Lung microvascular endothelial cell (primary cell): ENCODE measurements around the gene ZSWIM4. TPM values are rescaled to one million over a fixed set of nuclear protein-coding genes. Genes with fewer than 3 reads are reported as not detected.

Experiments
- DNase-seq, 2 donors: peaks; one replicate each; pipeline versions ENCODE4 v3.0.0 to v3.0.0-alpha.2; 2010; ENCODE audit warnings: low read depth in 2 of 2
- total RNA-seq: library from RNA; depleted of rRNA; stranded (reverse); fragments of >200 nt; gene quantifications from 2 replicates; pipeline ENCODE4 v1.2.1, GENCODE V29; 2014

ZSWIM4 gene
- total RNA-seq, 1 donor from 2014 or later, result 11.3 TPM

DNA sequence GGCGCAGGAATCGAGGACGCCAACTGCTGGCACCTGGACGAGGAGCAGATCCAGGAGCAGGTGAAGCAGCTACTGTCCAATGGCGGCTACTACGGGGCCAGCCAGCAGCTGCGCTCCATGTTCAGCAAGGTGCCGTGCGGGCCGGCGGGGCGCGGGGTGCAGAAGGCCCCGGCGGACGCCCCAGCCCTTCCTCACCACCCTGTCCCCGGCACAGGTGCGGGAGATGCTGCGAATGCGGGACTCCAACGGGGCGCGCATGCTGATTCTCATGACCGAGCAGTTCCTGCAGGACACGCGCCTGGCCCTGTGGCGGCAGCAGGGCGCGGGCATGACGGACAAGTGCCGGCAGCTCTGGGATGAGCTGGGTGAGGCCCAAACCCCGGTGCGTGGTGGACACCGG is 13.6 kb downstream of the ZSWIM4 start:
- no peak for DNase-seq

DNA sequence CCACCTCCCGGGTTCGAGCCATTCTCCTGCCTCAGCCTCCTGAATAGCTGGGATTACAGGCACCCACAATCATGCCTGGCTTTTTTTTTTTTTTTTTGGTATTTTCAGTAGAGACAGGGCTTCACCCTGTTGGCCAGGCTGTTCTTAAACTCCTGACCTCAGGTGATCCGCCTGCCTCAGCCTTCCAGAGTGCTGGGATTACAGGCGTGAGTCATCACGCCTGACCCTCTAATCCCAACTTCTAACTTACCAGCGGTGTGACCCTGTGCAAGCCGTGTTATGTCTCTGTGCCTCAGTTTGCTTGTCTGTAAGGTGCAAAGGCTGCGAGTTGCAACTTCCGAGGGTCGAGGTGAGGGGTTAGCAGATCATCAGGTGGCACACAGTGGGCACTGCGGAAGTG is 17.3 kb downstream of the ZSWIM4 start:
- DNase-seq, result no peak

DNA sequence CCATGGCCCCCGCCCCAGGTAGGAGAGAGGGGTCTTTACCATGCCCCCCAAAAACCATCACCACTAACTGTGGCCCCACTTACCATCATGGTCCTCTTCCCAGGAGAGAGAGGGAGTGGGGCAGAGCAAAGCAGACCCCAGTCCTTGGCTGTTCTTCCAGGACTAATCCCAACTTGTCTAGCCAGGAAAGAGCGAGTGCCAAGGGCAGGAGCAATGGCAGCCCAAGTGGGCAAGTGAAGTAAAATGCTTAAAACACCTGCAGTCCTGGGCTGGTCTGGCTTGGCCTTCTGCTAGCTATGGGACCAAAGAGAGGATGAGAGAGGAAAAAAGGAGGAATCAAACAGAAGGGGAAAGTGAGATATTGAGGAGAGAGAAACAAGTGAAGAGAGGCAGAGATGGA is 17.9 kb downstream of the ZSWIM4 start:
- no peak for DNase-seq

DNA sequence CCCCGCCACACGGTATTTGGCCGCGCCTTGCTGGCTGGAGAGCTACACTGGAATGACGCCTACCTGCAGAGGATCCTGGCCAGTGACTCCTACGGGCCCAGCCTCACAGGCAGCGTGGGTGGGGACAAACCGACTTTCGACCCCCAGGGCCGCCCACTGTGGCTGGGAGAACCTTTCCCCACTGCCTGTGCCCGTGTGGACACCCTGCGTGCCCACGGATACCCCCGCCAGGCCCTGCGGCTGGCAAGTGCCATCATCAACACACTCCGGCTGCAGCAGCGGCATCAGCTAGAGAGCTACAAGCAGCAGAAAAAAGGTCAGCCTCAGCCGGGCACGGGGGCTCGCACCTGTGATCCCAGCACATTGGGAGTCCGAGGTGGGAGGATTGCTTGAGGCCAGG is 19.3 kb downstream of the ZSWIM4 start:
- no peak for DNase-seq

DNA sequence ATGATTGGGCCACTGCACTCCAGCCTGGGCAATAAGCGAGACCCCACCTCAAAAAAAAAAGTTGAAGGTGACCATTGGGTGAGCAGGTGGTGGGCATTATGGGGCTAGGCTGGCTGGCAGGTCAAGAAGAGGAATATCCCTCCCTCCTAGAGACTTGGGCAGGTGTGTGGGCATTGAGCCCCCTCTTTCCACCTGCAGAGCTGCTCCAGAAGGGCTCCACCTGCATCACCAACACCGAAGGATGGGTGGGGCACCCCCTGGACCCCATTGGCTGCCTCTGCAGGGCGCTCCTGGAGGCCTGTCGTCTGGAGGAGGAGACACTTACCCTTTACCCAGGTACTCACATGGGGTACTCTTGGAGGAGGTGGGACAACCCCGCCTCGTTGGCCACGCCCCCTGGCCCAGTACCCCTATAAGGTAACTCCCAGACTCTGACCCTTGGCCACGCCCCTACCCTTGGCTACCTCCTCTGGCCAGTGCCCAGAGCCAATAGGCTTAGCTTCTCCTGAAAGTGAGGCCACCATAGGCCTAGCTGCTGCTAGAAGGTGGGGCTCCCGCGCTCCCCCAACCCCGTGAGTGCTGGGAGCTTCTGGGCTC is 21.9 kb downstream of the ZSWIM4 start:
- DNase-seq, result no peak

DNA sequence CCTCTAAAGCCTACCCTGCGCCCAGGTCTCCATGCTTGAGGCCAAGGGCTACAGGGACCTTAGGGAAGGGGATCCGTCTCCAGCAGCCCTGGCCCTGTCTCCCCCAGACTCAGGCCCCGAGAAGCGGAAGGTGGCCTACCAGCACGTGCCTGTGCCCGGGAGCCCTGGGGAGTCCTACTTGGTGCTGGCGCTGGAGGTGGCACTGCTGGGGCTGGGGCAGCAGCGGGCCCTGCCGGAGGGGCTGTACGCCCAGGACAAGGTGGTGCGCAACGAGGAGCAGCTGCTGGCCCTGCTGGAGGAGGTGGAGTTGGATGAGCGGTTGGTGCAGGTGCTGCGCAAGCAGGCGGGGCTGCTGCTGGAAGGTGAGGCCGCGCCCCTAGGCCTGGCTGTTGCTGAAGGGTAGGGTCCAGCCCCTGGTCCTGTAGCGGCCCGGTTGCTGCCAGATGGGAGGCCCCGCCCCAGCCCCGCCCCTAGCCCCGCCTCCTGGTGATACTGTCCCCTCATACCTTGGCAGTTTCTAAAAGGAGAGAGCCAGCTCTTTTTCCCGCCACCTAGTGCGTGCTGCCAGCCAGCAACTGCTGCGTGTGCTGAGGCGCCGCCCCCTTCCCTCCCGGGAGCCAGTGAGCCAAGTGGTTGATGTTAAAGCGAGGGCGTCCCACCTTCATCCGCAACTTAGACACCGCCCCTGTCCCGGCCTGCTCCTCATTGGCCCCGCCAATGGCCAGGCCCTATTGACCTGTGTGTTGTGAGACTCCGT is 22.6 kb downstream of the ZSWIM4 start:
- DNase-seq, result no peak

DNA sequence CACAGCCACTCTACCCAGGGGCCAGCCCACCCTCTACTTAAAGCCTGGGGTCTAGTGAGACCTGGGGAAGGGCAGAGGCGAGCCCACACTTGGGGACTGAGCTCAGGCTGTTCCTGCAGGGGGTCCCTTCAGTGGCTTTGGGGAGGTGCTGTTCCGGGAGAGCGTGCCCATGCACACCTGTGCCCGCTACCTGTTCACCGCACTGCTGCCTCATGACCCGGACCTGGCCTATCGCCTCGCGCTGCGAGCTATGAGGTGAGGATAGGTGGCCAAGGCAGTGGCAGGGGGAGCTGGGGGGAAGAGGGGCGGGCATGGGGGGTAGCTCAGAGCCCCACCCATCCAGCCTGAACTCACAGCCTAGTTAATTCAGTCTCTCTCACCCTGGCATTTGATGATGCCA is 24.0 kb downstream of the ZSWIM4 start:
- DNase-seq, result no peak

DNA sequence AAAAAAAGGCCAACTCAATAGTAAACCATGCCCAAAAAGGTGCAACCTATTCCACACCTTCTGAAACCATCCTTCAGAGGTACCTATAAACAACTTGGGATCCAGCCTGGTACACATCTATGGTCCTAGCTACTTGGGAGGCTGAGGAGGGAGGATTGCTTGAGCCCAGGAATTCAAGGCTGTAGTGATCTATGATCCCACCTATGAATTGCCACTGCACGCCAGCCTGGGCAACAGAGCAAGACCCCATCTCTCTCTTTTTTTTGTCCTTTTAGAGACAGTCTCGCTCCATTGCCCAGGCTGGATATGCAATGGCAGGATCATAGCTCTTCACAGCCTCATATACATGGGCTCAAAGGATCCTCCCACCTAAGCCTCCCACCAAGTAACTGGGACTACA is 26.0 kb downstream of the ZSWIM4 start:
- no peak for DNase-seq

DNA sequence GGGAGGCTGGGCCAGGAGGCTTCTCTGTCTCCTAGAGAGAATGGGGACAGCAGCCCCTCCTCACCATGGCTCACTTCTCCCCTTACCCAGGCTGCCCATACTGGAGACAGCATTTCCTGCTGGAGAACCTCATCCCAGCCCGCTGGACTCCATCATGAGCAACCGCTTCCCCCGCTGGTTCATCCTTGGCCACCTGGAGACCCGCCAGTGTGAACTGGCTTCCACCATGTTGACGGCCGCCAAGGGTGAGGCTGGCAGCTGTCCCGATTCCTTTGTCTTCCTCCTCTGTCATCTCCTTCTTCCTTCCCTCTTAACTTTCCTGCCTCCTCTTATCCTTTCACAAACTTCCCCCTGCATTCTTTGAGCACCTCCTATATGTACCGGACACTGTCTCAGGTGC is 28.0 kb downstream of the ZSWIM4 start:
- no peak for DNase-seq

DNA sequence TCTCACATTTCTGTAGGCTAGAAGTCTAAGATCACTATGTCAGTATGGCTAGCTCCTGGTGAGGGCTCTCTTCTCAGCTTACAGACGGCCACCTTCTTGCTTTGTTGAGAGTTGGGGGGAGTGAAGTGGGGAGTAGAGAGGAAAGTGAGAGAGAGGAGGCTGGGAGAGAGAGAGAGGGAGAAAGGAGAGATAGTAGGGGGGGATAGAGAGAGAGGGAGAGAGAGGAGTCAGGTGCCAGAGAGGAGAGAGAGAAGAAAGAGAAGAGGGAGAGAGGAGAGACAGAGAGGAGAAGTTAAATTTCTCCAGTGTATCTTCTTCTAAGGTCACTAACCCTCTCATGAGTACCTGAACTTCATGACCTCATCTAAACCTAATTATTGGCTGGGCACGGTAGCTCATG is 28.7 kb downstream of the ZSWIM4 start:
- no peak for DNase-seq

DNA sequence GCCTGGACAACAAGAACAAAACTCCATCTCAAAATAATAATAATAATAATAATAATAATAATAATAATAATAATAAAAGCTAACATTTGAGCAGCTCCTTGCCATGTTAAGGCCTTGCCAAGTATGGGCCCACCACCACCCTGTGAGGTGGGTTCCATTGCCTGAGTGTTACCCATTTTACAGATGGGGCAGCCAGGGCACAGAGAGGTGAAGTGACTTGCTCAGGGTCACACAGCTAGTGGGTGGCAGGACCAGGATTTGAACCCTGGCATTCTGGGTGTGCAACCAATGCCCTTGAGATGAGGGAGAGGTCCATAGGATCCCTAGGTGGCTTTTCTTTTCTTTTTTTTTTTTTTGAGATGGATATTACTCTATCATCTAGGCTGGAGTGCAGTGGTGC is 29.5 kb downstream of the ZSWIM4 start:
- DNase-seq, result no peak

DNA sequence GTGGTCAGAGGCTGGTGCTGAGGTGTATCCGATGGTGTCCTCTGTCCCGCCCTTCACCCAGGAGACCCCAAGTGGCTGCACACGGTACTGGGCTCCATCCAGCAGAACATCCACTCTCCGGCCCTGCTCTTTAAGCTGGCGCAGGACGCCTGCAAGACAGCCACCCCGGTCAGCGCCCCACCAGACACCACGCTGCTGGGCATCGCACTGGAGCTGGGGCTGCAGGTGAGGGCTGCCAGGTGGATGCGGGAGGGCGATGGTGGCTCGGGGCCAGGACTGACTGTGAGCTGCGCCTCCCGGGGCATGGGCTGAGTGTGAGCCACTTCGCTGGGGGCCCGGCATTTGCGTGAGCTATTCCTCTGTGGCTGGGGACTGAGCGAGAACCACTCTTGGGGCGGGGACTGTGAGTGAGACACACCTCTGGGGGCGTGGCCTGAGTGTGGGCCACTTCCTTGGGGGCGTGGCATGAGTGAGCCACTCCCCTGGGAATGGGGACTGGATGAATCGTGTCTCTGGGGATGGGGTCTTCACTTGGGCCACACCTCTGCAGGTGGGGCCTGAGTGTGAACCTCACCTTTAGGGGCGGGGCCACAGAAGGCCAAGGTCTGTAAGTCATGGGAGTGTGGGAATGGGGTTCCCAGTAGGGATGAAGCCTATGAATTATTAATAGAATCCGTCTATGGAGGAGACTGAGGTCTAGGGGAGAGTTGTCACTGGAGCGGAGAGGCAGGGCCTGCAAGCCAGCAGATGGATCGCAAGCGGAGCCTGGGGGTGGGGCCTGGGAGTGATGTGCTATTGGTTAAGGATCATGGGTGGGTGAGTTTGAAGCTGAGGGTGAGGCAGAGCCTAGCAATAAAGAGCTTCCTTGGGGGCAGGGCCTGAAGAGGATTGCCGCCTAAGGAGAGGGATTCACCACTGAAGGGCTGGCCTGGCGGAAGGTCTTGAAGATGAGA is 30.5 kb downstream of the ZSWIM4 start:
- DNase-seq, result peak; percentile 36 to 44

DNA sequence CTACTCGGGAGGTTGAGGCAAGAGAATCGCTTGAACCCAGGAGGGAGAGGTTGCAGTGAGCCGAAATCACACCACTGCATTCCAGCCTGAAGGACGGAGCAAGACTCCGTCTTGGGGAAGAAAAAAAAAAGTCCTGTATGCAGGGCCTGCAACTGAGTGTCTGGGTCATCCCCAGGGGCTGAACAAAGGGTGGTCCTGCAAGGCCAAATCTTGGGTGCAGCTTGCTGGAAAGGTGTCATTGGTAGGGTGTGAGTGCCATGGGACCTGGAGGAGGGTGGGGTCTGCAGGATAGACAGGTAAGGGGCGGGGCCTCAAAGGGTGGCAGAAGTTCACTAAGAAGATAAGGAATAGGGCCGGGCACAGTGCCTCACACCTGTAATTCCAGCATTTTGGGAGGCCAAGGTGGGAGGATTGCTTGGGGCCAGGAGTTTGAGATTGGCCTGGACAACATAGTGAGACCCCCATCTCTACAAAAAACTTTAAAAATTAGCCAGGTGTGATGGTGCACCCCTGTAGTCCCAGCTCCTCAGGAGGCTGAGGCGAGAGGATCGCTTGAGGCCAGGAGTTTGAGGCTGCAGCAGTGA is 31.5 kb downstream of the ZSWIM4 start:
- DNase-seq, result no peak

DNA sequence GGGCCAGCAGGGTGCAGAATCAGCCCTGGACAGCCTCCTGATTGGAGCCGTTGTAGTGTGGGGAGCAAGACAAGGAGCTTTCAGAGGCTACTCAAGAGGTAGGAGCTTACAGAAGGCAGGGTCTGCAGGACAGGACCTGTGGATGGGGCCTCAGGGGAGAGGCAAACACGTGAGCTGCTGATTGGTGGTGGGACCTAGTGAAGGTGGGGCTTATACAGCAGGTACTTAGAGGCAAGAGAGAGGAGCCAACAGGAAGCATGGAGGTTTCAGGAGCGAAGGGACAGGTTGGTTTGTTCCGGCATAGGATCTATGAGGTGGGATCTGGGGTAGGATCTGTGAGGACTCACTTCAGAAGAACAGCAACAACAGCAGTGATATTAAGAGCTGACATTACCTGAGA is 32.4 kb downstream of the ZSWIM4 start:
- no peak for DNase-seq

DNA sequence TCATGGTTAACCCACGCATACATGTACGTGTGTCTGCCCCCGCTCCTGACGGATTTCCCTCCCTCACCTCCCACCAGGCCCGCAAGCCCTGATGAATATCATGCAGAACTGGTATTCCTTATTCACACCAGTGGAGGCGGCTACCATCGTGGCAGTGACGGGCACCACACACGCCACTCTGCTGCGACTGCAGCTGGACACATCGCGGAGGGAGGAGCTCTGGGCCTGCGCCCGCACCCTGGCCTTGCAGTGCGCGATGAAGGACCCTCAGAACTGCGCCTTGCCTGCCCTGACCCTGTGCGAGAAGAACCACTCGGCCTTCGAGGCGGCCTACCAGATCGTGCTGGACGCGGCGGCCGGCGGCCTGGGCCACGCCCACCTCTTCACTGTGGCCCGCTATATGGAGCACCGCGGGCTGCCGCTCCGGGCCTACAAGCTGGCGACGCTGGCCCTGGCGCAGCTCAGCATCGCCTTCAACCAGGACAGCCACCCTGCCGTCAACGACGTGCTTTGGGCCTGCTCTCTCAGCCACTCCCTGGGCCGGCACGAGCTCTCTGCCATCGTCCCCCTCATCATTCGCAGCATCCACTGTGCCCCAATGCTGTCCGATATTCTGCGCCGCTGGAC is 35.0 kb downstream of the ZSWIM4 start:
- peak; percentile 34 to 63 for DNase-seq

DNA sequence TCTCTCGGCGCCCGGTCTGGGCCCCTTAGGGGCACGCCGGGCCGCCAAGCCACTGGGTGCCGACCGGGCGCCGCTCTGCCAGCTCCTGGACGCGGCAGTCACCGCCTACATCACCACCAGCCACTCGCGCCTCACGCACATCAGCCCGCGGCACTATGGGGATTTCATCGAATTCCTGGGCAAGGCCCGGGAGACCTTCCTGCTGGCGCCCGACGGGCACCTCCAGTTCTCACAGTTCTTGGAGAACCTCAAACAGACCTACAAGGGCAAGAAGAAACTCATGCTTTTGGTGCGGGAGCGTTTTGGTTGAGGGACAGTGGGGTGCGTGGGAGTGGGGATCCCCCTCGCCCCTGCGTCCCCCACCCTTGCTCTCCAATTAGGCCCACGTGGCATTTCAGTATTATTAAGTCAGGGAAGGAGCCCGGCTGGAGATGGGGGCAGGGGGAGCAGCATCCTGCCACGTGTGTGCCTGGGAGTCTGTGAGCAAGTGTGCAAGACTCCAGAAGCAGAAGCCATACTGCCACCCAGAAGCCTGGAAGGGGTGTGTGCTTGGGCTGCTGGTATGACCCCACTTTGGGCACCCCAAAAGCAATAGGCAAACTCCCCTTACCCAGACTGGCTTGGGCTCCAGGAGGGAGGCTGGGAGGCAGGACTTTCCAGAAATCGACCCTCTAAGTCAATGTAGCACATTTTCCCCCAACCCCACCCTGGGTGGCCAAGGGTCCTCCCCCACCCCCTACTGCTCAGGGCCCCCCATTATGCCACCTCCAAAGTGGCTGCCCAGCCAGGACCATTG is 35.7 kb downstream of the ZSWIM4 start:
- DNase-seq, result peak; percentile 67 to 73

DNA sequence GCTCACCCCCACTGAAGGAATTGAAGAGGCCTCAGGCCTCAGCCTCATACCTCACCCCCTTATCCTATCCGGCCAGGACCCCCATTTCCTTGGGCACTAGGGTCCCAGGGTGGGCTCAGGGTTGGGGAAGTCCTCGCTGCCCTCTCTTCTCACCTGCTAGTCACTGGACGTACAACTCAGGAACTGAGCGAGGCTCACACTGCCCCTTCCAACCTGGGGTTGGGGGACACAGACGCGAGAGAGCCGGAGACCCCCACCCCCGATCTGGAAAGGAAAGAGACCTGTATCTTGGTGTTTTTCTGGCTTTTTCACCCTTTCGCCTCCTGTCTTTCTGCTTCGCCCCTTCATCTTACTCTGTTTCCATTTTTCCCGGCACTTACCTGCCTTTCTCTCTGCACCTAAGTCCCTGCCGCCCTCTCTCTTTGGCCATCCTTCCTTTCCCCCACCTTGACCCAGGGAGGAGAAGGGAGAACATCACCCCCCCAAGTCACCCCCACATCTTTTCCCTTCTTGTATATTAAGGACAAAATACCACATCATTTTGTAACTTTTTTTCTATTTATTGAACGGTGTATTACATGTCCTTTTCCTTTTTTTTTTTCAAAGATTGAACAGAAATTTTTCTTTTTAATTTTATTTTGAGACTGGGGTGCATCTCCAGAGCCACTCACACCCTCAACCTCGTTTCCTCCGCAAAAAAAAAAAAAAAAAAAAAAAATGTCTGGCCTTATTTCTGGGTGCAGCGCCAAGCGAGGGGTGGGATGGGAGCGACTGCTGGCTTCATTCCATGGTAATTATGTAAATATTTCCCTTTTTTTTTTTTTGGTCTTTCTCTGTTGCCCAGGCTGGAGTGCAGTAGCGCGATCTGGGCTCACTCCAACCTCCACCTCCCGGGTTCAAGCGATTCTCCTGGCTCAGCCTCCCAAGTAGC is 36.6 kb downstream of the ZSWIM4 start:
- peak; percentile 41 to 65 for DNase-seq

DNA sequence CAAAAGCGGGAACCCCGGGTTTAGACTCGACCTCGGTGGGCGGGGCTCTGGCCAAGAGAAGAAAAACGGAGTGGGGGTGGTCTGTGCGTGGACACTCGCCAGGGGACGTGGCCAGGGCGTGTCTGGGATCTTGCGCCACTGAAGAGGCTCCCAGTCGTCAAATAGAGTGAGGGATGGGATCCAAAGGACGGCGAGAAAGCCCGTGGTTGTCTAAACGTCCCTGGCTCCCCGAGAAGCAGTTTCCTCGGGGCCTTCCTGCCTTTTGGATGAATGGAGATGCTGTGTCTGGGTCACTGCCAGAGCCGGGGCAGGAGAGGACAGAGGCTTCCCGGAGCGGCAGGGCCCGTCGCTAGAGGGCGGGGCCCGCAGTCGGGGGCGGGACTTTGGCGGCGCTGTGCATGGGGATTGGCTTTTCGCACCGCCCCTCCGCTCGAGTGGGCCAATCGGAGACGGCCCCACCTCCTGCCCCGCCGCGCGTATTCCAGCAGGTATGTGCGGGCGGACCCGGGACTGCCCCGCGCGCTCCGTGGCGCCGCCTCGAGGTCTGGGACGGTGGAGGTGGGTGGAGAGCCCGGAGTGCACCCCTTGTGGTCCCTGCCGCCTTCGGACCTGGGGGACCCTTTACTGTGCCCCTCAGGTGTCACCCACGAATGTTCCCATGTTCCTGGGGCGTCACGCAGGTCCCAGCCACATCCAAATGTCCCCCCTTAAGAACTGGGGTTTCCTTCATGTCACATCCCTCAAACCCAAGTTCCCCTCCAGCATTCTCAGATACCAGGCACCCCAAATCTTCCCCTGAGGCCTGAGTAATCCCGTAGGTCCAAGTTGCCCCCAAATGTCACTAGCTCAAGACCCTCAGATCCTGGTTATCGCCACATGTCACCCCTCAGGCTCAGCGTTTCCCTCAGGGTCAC is 38.3 kb downstream of the ZSWIM4 start:
- peak; percentile 91 to 95 for DNase-seq
